HG03025 (cell line): ENCODE data around the gene FBXO46.
"Not testable (repeated sequence)": the region's sequence is repeated elsewhere in the genome, so short reads cannot be mapped to it uniquely, and the experiment has no call there.

ENCODE experiments used
- ATAC-seq: cut with Tn5 transposase; IDR thresholded peaks from one replicate; pipeline ENCODE4 v1.9.1; 2021; ENCODE audit warnings: mild to moderate bottlenecking, moderate library complexity; ENCODE audit not compliant: unreplicated experiment, low FRiP score

Gene FBXO46

GRCh38 chr19:45687599-45687998 lies 43.1 kb downstream of the FBXO46 start:
- ATAC-seq = no peak

DNA sequence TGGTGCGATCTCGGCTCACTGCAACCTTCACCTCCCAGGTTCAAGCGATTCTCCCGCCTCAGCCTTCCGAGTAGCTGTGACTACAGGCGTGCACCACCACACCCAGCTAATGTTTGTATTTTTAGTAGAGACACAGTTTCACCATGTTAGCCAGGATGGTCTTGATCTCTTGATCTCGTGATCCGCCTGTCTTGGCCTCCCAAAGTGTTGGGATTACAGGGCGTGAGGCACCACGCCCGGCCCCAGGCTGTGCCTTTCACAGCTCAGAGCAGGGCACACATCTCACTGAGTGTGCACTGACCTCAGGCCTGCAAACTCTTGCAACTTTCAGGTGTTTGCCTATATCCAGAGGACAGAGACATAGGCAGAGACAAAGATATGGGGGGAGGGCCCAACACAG lies 45.7 kb downstream of the FBXO46 start:
- not testable (repeated sequence) for ATAC-seq

DNA sequence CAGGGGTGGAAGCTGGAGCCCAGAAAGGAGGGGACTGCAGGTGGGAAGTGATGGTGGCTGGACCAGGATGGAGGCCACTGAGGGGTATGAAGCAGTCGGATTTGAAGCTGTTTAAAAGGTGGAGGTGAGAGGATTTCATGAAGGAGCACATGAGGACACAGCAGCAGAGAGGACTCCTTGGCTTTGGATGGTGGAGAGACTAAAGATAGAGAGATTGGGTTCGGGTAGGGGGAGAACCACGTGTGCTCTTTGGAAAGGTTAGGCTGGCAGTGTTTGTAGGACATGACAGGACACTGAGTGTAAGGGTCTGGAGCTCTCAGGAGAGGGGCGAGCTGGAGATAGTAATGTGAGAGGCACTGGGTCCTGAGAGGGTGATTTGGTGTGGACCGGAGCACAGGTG lies 47.8 kb downstream of the FBXO46 start:
- ATAC-seq = no peak

GRCh38 chr19:45682117-45682516 lies 48.6 kb downstream of the FBXO46 start:
- ATAC-seq = no peak

GRCh38 chr19:45681391-45682015 lies 49.2 kb downstream of the FBXO46 start:
- ATAC-seq = no peak

DNA sequence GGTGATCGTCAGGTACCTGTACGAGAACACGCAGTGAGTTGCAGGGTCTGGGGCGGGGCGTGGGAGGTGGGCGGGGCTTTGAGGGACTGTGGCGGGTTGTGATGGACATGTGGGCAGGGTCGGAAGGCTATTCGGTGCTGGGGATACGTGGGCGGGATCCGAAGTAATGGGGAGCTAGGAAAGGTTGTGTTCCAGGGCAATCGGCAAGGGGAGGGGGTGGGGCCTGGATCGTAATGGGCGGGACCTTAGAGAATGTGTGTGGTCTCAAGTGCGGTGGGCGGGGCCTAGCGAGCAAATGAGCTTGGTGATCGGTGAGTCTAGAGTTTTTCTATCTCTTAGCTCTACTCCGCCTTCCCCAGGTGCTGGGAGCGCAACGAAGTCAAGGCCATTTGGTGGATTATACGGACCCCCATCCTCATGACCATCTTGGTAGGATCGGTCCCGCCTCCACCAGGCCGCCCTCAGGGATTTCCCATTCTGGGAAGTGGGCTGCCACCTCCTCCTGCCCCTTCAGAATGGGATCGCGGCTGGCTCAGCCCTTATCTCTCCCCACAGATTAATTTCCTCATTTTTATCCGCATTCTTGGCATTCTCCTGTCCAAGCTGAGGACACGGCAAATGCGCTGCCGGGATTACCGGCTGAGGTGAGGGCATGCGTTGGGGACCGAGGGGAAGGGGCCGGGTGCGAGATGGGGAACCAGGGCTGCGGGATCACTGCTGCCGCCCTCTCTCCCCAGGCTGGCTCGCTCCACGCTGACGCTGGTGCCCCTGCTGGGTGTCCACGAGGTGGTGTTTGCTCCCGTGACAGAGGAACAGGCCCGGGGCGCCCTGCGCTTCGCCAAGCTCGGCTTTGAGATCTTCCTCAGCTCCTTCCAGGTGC lies 53.1 kb downstream of the FBXO46 start:
- no peak for ATAC-seq

DNA sequence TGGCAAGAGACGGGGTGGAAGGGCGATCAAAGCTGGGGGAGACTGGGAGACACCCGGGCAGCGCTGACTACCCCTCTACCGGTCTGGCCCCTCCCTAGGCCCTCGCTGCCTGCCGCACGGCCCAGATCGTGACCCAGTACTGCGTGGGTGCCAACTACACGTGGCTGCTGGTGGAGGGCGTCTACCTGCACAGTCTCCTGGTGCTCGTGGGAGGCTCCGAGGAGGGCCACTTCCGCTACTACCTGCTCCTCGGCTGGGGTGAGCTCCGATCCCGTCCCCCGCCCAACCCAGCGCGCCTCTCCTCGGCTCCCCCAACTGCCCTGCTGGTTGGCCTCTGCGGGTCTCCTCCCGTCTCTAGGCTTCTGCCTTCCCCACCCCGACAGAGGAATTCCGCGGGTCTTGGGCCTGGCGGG lies 53.8 kb downstream of the FBXO46 start:
- ATAC-seq = no peak

DNA sequence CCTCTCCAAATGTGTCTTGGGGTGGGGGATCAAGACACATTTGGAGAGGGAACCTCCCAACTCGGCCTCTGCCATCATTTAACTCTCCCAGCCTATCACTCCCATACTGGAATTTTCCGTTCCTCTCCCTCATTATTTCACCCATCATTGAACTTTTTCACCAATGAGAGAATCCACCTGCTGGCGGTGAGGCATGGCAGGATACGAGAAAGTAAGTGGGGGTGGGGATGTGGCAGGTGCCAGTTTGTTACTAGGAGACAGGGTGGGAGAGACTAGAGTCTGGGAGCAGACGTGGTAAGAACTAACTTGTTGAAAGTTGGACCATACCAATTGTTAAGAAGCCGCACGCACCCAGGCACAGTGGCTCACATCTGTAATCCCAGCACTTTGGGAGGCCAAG lies 55.8 kb downstream of the FBXO46 start:
- ATAC-seq = no peak

DNA sequence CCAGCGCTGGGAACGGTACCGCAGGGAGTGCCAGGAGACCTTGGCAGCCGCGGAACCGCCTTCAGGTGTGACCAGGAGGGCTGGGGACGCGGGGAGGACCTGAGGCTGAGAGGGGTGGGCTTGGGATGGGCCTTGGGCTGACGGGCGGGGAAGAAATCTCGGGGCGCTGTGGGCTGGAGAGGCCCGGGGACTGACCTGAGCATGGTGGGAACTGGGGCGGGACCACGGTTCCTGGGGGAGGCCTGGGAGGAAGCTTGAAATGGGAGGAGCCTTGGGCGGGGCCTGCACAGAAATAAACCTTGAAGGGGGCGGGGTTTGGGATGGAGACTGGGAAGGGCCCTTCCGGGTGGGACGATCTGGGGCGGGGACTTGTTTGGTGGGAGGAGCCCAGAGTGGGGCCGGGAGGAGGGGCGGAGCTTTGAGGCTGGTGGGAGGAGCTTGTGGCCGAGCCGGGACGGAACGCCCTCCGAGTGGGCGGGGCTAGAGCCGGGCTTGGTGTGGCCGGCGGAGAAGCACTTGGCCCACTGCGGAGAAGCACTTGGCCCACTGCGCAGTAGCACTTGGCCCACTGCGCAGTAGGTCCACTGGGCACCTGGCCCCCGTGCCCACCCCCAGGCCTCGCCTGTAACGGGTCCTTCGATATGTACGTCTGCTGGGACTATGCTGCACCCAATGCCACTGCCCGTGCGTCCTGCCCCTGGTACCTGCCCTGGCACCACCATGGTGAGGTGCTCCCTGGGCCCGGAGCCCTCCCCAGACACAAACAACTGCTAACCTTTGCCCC lies 59.8 kb downstream of the FBXO46 start:
- no peak for ATAC-seq

DNA sequence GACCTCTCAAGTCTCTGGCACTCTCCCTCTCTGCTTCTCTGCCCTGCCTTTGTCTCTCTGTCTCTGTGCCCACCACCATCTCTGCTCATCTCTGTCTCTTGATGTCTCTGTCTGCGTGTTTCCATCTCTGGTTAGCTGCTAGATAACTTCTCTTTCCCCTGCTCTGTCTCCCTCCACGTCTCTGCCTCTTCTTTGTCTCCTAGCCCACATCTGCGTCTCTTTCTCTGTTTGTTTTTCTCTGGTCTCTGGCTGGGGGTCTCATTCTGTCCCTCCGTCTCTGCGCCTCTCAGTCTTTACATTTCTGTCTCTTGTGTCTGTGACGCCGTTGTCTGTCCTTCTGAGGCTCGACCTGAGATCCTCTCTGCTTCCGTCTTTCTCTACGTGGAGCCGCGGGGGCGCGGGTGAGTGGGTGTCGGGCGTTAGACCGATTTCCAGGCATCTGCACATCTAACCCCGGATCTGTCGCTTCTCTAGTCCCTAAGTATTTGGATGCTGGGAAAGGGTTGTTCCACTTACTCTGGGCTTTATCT lies 62.3 kb downstream of the FBXO46 start:
- ATAC-seq = no peak

- ATAC-seq = no peak
Observed at GRCh38 chr19:45667620-45668341, 62.9 kb downstream of the FBXO46 start, which contains the start of gene GIPR. Gene GIPR (plus strand): TSS chr19:45668221. CDS start chr19:45669521, 1,300 bp downstream.

DNA sequence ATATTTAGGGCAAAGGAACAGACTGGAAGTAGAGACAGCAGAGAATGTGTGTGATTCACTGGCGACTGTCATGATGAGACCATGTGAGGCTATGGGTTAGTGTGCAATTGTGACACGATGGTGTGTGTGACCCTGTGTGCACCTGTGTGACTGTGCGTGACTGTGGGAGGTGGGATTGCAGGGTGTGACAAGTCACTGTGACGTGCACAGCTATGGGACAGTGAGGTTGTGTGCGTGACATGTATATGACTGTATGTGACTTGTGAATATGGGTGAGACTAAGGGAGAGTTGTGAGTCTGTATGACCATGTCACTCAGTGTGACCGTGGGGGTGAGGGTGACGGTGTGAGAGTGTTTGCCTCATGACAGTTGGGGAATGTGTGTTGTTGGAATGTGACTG lies 66.1 kb downstream of the FBXO46 start:
- no peak for ATAC-seq

DNA sequence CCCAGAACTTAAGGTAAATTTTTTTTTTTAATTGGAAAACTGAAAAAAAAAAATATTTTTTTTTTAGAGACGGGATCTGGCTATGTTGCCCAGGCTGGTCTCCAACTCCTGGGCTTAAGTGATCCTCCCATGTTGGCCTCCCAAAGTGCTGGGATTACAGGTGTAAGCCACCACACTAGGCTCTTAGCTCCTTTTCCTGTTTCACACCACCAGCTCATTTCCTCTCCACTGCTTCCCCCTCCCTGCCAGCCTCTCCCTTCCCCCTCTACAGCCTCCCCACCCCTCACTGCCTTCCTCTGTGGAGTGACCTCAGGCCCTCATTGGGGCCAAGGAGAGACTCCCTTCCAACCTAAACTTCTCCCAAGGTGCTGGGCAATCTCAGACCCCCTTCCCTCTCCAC lies 66.9 kb downstream of the FBXO46 start:
- ATAC-seq = no peak

DNA sequence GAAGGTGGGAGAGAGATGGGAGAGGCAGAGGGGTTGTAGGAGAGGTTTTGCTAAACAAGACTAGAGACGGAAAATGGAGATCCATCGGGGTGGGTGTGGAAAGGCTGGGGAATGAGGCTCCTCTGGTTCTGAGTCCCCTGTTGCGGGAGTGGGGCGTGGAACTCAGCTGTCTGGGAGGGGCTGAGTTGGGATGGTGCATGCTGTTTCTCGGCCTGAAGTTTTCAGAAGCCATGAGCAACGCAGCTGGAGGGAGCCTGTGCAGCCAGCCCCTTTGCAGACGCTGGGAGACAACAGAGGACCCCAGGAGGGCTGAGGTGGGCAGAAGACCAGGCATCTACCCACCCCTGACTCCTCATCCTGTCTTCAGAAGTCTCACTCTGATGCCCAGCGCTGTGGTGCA lies 70.1 kb downstream of the FBXO46 start:
- ATAC-seq = no peak
